GM12875 (cell line): Measurements from ENCODE around the gene SCFD2.

ENCODE experiments used
- H3K4me3 ChIP-seq: one replicate; pipeline ENCODE4 v1.5.1; 2011; ENCODE audit warnings: low read depth, low read length, control low read depth
- TF ChIP-seq, protein P1 (sequence below): IDR thresholded peaks from 2 replicates; pipeline ENCODE4 v1.5.1; 2011; ENCODE audit warnings: low read depth, mild to moderate bottlenecking, control low read depth, inconsistent platforms, low read length, moderate library complexity, borderline replicate concordance; ENCODE audit not compliant: insufficient read depth

The SCFD2 gene

DNA sequence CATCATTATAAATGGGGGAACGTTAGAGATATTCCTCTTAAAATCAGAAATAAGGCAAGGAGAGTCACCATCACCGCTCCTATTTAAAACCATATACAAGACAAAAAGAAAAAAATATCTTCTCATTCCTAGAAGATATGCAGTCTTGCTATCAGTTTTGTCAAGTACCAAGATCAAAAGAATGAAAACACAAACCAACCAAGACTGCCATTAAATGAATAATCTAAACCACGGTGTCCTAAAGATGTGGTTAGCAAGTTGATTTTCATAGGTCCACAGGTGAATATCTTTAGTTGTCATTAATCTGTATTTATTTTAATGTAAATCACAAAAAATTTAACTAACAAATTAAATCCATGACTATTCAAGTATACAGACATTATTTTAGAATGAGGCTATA lies 39.3 kb downstream of the SCFD2 start:
- TF ChIP-seq, protein P1, sequence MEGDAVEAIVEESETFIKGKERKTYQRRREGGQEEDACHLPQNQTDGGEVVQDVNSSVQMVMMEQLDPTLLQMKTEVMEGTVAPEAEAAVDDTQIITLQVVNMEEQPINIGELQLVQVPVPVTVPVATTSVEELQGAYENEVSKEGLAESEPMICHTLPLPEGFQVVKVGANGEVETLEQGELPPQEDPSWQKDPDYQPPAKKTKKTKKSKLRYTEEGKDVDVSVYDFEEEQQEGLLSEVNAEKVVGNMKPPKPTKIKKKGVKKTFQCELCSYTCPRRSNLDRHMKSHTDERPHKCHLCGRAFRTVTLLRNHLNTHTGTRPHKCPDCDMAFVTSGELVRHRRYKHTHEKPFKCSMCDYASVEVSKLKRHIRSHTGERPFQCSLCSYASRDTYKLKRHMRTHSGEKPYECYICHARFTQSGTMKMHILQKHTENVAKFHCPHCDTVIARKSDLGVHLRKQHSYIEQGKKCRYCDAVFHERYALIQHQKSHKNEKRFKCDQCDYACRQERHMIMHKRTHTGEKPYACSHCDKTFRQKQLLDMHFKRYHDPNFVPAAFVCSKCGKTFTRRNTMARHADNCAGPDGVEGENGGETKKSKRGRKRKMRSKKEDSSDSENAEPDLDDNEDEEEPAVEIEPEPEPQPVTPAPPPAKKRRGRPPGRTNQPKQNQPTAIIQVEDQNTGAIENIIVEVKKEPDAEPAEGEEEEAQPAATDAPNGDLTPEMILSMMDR = no peak
- H3K4me3 ChIP-seq = no peak overlapping the region

DNA sequence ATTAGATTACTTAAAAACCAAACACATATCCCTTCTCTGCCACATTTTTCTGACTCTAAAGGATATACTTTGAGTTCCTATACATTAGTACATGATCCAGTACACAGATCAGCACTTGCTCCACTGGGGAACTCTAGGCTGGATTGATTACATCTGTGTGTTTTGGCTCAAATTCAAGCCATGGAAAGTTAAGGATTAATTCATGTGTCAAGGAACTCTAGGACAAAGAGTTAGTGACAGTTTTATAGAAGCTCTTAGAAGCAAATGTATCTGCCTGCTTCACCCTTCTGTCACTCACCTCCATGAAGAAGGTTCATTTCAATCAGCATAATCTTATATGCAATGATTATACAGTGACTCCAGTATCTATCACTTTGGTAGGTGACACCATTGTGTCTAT lies 43.2 kb downstream of the SCFD2 start:
- TF ChIP-seq, protein P1 = no peak
- no peak overlapping the region for H3K4me3 ChIP-seq

DNA sequence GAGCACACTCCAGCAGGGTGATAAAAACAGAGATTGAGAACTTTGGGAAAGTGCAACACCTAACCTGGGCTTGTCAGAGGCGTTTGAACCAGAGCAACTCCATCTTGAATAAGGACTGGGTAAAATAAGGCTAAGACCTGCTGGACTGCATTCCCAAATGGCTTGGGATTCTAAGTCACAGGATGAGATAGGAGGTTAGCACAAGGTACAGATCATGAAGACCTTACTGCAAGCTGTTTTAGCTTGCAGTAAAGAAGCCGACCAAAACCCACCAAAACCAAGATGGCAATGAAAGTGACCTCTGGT lies 43.9 kb downstream of the SCFD2 start:
- TF ChIP-seq, protein P1 = no peak
- no peak overlapping the region for H3K4me3 ChIP-seq

DNA sequence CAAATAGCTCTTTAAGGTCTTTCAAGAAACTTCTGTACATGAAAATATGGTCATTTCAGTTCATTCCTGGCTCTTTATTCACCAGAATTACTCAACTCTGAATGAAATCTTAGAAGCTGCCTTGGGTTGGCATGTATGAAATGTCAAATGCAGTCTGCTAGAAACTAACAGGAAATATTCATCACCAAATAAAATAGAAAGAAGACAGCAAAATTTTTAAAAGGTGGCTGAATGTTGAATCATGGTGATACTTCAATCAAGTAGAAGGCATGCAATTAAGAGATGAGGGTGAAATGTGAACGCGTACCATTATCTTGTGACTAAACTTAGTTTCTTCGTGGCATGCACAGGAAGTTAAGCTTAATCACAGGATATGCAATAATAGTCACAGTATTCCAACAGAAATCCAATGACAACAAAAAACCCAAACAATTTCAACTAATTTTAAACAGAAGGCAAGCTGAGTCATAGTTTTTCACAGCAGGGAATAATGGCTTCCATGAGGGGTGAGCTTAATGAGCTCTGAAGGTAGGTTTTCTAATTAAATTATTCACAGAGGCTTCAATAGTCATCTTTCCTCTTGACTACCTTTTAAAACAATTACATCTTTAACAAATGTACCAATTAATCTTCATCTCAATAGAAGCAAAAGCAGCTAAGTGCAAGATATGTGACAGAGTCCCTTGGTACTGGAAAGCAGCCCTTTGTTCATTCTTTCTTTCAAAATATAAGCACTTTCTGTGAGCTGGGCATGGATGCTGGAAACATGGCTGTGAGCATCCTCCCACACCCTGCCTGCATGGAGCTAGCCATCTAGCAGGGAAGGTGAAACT lies 44.5 kb downstream of the SCFD2 start:
- no peak overlapping the region for H3K4me3 ChIP-seq
- TF ChIP-seq, protein P1 = no peak

DNA sequence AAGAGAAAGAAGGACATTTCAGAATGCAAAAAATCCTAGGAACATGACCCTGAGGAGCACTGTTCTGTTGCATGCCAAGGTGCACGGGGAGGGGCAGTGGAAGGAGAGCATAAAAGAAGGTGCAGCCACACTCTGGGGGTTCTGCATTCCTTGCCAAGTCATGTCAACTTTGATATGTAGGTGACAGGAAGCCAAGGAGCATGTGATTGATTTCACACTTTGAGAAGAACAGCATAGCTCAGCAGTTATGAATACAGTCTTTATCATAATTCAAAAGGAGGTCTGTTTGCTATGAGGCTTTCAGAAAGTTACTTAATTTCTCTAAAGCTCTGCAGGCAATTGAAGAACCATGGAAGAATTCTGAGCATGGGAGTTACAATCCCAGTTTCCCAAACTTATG lies 50.6 kb downstream of the SCFD2 start:
- TF ChIP-seq, protein P1 = no peak
- H3K4me3 ChIP-seq = no peak overlapping the region

DNA sequence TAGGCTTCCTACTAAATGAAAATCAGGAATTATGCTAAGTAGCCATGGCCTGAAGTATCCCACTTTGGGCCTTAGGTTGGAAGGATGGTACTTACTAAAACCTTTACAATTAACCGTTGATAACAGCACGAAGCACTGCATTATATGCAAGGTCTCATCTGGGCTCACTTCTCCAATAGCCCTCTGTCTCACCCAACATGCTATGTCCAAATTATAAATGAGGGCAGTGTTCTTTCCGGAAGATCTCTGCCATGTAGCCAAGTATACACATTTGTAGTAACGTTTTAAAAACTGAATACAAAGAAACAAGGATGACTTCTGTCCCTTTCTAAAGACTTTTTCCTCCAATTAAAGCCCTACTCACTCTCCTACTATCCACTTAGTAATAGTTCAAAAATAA lies 51.6 kb downstream of the SCFD2 start:
- TF ChIP-seq, protein P1 = no peak
- no peak overlapping the region for H3K4me3 ChIP-seq

DNA sequence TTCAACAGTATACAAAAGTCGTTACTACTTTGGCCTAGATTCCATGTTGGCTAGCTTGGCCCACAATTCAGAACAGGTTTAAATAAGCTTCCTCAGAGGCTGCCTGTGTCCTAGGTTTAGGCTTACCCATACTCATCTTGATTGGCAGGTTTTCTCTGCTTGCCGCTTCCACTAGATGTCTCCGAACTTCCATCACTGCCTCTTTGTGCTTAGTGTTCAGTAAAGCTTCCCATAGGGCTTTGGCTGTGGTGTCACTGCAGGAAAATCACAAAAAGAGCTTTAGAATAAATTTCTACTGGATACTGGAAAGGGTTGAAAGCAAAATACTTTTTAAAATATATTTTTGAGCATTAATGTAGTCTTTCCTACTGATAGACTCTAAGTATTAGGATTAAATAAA lies 52.4 kb downstream of the SCFD2 start:
- TF ChIP-seq, protein P1 = no peak
- H3K4me3 ChIP-seq = no peak overlapping the region
